ENCODE results near the gene HRH1.

GRCh38 chr3:11201251-11202019, 47.1 kb downstream of the HRH1 start:
- TF ChIP-seq CTCF (IDR thresholded peaks at IDR 0.05), result no peak
- TF ChIP-seq, protein P1, sequence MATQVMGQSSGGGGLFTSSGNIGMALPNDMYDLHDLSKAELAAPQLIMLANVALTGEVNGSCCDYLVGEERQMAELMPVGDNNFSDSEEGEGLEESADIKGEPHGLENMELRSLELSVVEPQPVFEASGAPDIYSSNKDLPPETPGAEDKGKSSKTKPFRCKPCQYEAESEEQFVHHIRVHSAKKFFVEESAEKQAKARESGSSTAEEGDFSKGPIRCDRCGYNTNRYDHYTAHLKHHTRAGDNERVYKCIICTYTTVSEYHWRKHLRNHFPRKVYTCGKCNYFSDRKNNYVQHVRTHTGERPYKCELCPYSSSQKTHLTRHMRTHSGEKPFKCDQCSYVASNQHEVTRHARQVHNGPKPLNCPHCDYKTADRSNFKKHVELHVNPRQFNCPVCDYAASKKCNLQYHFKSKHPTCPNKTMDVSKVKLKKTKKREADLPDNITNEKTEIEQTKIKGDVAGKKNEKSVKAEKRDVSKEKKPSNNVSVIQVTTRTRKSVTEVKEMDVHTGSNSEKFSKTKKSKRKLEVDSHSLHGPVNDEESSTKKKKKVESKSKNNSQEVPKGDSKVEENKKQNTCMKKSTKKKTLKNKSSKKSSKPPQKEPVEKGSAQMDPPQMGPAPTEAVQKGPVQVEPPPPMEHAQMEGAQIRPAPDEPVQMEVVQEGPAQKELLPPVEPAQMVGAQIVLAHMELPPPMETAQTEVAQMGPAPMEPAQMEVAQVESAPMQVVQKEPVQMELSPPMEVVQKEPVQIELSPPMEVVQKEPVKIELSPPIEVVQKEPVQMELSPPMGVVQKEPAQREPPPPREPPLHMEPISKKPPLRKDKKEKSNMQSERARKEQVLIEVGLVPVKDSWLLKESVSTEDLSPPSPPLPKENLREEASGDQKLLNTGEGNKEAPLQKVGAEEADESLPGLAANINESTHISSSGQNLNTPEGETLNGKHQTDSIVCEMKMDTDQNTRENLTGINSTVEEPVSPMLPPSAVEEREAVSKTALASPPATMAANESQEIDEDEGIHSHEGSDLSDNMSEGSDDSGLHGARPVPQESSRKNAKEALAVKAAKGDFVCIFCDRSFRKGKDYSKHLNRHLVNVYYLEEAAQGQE (IDR thresholded peaks at IDR 0.05; ENCODE audit: insufficient read depth in 1 of 2, low read depth in 2 of 2, low read length in 1 of 2), result no peak

All from Panc1 (cell line).